ENCODE measurements around the gene CDON. TPM values are rescaled to one million over a fixed set of nuclear protein-coding genes. Genes with fewer than 3 reads are reported as not detected.

CDON gene
- total RNA-seq, 1 experiment from 2014 or later: 17.1 TPM

DNA sequence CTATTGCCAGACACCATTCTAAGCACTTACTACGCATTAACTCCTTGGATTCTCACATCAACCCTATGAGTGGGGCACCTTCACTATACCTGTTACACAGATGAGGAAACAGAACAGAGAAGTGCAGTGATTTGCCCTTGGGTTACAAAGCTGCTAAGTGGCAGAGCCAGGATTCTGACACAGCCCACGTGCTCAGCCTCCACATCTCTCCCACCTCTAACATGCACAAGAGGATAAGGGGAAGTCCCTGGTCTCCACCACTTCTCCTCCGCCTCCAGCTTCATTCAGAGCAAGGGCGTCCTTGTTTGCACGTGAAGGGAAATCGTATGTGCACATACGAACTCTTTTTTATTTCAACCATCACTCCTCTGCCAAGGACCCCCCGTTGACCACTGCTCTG is 53.7 kb downstream of the CDON start:
- peaks cover 7% of the 10 kb centered on the region for H3K4me1 ChIP-seq (ENCODE audit: control insufficient read depth, insufficient read depth, low read length)
- intact Hi-C loops (cut with micrococcal nuclease; ENCODE audit: unreplicated experiment) (no loop called here), in situ Hi-C loops (cut with HindIII; ENCODE audit: low pct_unique_long_range_greater_than_20kb, low sequenced_read_pairs) (no loop called here)
- DNase-seq (ENCODE audit: low read depth, low spot score) (no peak), ATAC-seq (no peak)
- POLR2A ChIA-PET: no interaction called here
- H3K4me3 ChIP-seq (ENCODE audit: low read depth in 2 of 2, low read length in 2 of 2): no peak overlapping the region
- TF ChIP-seq TCF7L2 (IDR thresholded peaks at IDR 0.05; ENCODE audit: low read depth, low read length): no peak
- TF ChIP-seq, protein P1, sequence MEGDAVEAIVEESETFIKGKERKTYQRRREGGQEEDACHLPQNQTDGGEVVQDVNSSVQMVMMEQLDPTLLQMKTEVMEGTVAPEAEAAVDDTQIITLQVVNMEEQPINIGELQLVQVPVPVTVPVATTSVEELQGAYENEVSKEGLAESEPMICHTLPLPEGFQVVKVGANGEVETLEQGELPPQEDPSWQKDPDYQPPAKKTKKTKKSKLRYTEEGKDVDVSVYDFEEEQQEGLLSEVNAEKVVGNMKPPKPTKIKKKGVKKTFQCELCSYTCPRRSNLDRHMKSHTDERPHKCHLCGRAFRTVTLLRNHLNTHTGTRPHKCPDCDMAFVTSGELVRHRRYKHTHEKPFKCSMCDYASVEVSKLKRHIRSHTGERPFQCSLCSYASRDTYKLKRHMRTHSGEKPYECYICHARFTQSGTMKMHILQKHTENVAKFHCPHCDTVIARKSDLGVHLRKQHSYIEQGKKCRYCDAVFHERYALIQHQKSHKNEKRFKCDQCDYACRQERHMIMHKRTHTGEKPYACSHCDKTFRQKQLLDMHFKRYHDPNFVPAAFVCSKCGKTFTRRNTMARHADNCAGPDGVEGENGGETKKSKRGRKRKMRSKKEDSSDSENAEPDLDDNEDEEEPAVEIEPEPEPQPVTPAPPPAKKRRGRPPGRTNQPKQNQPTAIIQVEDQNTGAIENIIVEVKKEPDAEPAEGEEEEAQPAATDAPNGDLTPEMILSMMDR (IDR thresholded peaks at IDR 0.05): no peak
- TF ChIP-seq REST (IDR thresholded peaks at IDR 0.05; ENCODE audit: insufficient read depth in 1 of 2, low read depth in 2 of 2, low read length in 1 of 2): no peak
- TF ChIP-seq SIN3A (IDR thresholded peaks at IDR 0.05; ENCODE audit: borderline replicate concordance, insufficient read depth, low read depth, low read length): no peak
- TF ChIP-seq POLR2AphosphoS5 (IDR thresholded peaks at IDR 0.05; ENCODE audit: low read depth, low read length): no peak
- H3K27ac ChIP-seq (ENCODE audit: low read length): no peak overlapping the region
- no peaks in the 10 kb centered on the region for H3K36me3 ChIP-seq (ENCODE audit: control insufficient read depth, insufficient read depth, low read length)
- BruUV-seq (replicated peaks): no TSS peak
- H3K9me3 ChIP-seq (ENCODE audit: control insufficient read depth, insufficient read depth, low read depth, low read length): no peaks in the 10 kb centered on the region
- no peaks in the 10 kb centered on the region; the same call in 1 of the 2 replicates for H3K27me3 ChIP-seq (ENCODE audit: control insufficient read depth, insufficient read depth, low read length)
- CTCF ChIA-PET: no interaction called here

- ChIA-PET POLR2A (no interaction called here), CTCF (no interaction called here)
- in situ Hi-C loops (cut with HindIII; ENCODE audit: low pct_unique_long_range_greater_than_20kb, low sequenced_read_pairs) (no loop called here), intact Hi-C loops (cut with micrococcal nuclease; ENCODE audit: unreplicated experiment) (no loop called here)
- Histone ChIP-seq H3K27me3 (ENCODE audit: control insufficient read depth, insufficient read depth, low read length) (no peaks in the 10 kb centered on the region; the same call in 1 of the 2 replicates), H3K4me3 (ENCODE audit: low read depth in 2 of 2, low read length in 2 of 2) (no peak overlapping the region), H3K4me1 (ENCODE audit: control insufficient read depth, insufficient read depth, low read length) (peaks cover 7% of the 10 kb centered on the region), H3K27ac (ENCODE audit: low read length) (no peak overlapping the region), H3K9me3 (ENCODE audit: control insufficient read depth, insufficient read depth, low read depth, low read length) (no peaks in the 10 kb centered on the region), H3K36me3 (ENCODE audit: control insufficient read depth, insufficient read depth, low read length) (no peaks in the 10 kb centered on the region)
- no peak for DNase-seq (ENCODE audit: low read depth, low spot score)
- no TSS peak for BruUV-seq (replicated peaks)
- TF ChIP-seq POLR2AphosphoS5 (IDR thresholded peaks at IDR 0.05; ENCODE audit: low read depth, low read length): no peak
- TF ChIP-seq, protein P1 (IDR thresholded peaks at IDR 0.05): no peak
- TF ChIP-seq SIN3A (IDR thresholded peaks at IDR 0.05; ENCODE audit: borderline replicate concordance, insufficient read depth, low read depth, low read length): no peak
- no peak for TF ChIP-seq REST (IDR thresholded peaks at IDR 0.05; ENCODE audit: insufficient read depth in 1 of 2, low read depth in 2 of 2, low read length in 1 of 2)
- TF ChIP-seq TCF7L2 (IDR thresholded peaks at IDR 0.05; ENCODE audit: low read depth, low read length): no peak
- peak; percentile 83 for ATAC-seq
Observed at GRCh38 chr11:126007238-126007637, 55.4 kb downstream of the CDON start.

Measured in Panc1 (cell line).